ENCODE results near the gene UNC79.

DNA sequence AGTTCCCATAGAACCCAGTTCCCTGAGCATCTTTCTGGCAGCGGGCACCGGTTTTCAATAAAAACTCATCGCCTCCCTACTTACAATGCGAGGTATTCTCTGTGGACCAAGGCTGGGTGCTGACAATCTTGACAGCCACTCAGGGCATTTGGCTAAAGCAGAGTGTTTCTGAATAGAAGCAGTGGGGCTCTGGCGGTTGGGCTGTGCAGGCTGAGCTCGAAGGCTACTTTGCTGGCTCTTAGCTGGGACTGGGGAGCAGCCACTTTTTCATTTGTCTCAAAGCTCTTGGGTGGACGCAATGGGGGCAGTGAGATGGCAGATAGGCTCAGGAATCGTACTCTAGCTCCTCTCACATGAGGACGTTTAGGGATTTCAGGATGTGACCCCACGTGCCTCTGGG is 151.8 kb downstream of the UNC79 start:
- no peak for TF ChIP-seq CTCF (IDR thresholded peaks at IDR 0.05)
- no peak for TF ChIP-seq REST (IDR thresholded peaks at IDR 0.05; ENCODE audit: insufficient read depth in 1 of 2, low read depth in 2 of 2, low read length in 1 of 2)
- TF ChIP-seq POLR2AphosphoS5 (IDR thresholded peaks at IDR 0.05; ENCODE audit: low read depth, low read length): no peak
